ENCODE data around the gene QSOX2. TPM values are rescaled to one million over a fixed set of nuclear protein-coding genes. Genes with fewer than 3 reads are reported as not detected.

Gene QSOX2
- total and polyA plus RNA-seq, 8 donors: 1.5 to 33.5 (median 5.4) TPM

GRCh38 chr9:136241542-136241941, 4.1 kb downstream of the QSOX2 start:
- Histone ChIP-seq H3K4me3 (no peak overlapping the region), H3K27ac (no peak overlapping the region), H3K27me3 (no peaks in the 10 kb centered on the region), H3K36me3 (peaks cover under 1 to 10% (median 9%) of the 10 kb centered on the region in 4 donors), H3K4me1 (peaks cover 14 to 62% (median 43%) of the 10 kb centered on the region in 4 donors), H3K9me3 (no peaks in the 10 kb centered on the region)
- intact Hi-C loops (cut with DNase I; ENCODE audit: low total_unique reads): no loop called here
- no peak for DNase-seq
- 94 to 97% (median 94%) methylated on average over 13 of the region's 13 CpGs for WGBS, 5 donors
- TF ChIP-seq POLR2A (IDR thresholded peaks at IDR 0.05): no peak
- TF ChIP-seq POLR2AphosphoS5 (IDR thresholded peaks at IDR 0.05): no peak
- no peak for TF ChIP-seq EP300 (IDR thresholded peaks at IDR 0.05)
- TF ChIP-seq CTCF (IDR thresholded peaks at IDR 0.05): no peak

GRCh38 chr9:136240941-136241340, 4.7 kb downstream of the QSOX2 start:
- peaks cover 14 to 57% (median 40%) of the 10 kb centered on the region in 4 donors for H3K4me1 ChIP-seq
- no peaks in the 10 kb centered on the region for H3K27me3 ChIP-seq
- H3K4me3 ChIP-seq: no peak overlapping the region
- intact Hi-C loops (cut with DNase I; ENCODE audit: low total_unique reads): no loop called here
- H3K27ac ChIP-seq: no peak overlapping the region
- no peak for TF ChIP-seq CTCF (IDR thresholded peaks at IDR 0.05)
- no peak for TF ChIP-seq POLR2AphosphoS5 (IDR thresholded peaks at IDR 0.05)
- no peak for TF ChIP-seq EP300 (IDR thresholded peaks at IDR 0.05)
- no peak for TF ChIP-seq POLR2A (IDR thresholded peaks at IDR 0.05)
- WGBS, 5 donors: 87 to 96% (median 94%) methylated on average over 17 to 20 of the region's 20 CpGs
- peaks cover 7 to 16% (median 15%) of the 10 kb centered on the region in 4 donors for H3K36me3 ChIP-seq
- no peaks in the 10 kb centered on the region for H3K9me3 ChIP-seq
- DNase-seq: no peak

- intact Hi-C loops (cut with DNase I; ENCODE audit: low total_unique reads): no loop called here
- no peak for DNase-seq
- H3K27ac ChIP-seq: peak overlapping the region in 1 of 5 donors; percentile 3
Measured at GRCh38 chr9:136239983-136240330, 5.7 kb downstream of the QSOX2 start.

GRCh38 chr9:136239135-136239982, 6.3 kb downstream of the QSOX2 start:
- H3K9me3 ChIP-seq: no peaks in the 10 kb centered on the region
- peak in 1 of 2 donors; percentile 36 for DNase-seq
- TF ChIP-seq POLR2A (IDR thresholded peaks at IDR 0.05): no peak
- TF ChIP-seq EP300 (IDR thresholded peaks at IDR 0.05): no peak
- no peak for TF ChIP-seq CTCF (IDR thresholded peaks at IDR 0.05)
- TF ChIP-seq POLR2AphosphoS5 (IDR thresholded peaks at IDR 0.05): no peak
- no peaks in the 10 kb centered on the region for H3K27me3 ChIP-seq
- intact Hi-C loops (cut with DNase I; ENCODE audit: low total_unique reads): no loop called here
- 69 to 70% (median 70%) methylated on average over 25 of the region's 25 CpGs for WGBS, 5 donors
- peaks cover 6 to 47% (median 30%) of the 10 kb centered on the region in 4 donors for H3K4me1 ChIP-seq
- peaks cover 13 to 30% (median 29%) of the 10 kb centered on the region in 4 donors for H3K36me3 ChIP-seq
- H3K4me3 ChIP-seq: no peak overlapping the region
- peak overlapping the region in 2 of 5 donors; percentile 3 to 38 for H3K27ac ChIP-seq

More at GRCh38 chr9:136239983-136240330, 5.7 kb downstream of the QSOX2 start:
- TF ChIP-seq POLR2A (IDR thresholded peaks at IDR 0.05) (no peak), POLR2AphosphoS5 (IDR thresholded peaks at IDR 0.05) (no peak), EP300 (IDR thresholded peaks at IDR 0.05) (no peak)
- 43 to 70% (median 56%) methylated on average over 1 to 2 of the region's 2 CpGs for WGBS, 5 donors
- Histone ChIP-seq H3K4me3 (no peak overlapping the region), H3K9me3 (no peaks in the 10 kb centered on the region), H3K27me3 (no peaks in the 10 kb centered on the region), H3K36me3 (peaks cover 13 to 26% (median 25%) of the 10 kb centered on the region in 4 donors), H3K4me1 (peaks cover 12 to 53% (median 36%) of the 10 kb centered on the region in 4 donors)

Data from stomach (tissue), 9 donors.